Activated CD4-positive, alpha-beta T cell treated with anti-CD3 and anti-CD28 coated beads for 36 hours (primary cell): ENCODE results near the gene KRTDAP. TPM values are rescaled to one million over a fixed set of nuclear protein-coding genes. Genes with fewer than 3 reads are reported as not detected.
A peak's percentile ranks its signal among the peaks of the same experiment; 100 is the strongest.

ENCODE experiments used
- ATAC-seq: fragments of 200-7000 bp; cut with Tn5 transposase; one replicate; pipeline ENCODE4 v1.10.0; 2021; ENCODE audit warnings: mild to moderate bottlenecking, moderate library complexity
- CTCF ChIA-PET: fragments of 350-600 bp; sonication (Branson Sonifier 250); formaldehyde crosslinking; loops from one replicate; lab custom pipeline; 2021; ENCODE audit warnings: antibody characterized with exemption; lab: Charles Lee
- POLR2A ChIA-PET: fragments of 350-600 bp; sonication (Branson Sonifier 250); formaldehyde crosslinking; loops from one replicate; lab custom pipeline; 2021; ENCODE audit warnings: antibody characterized with exemption, inconsistent platforms; lab: Charles Lee
- DNase-seq: peaks from one replicate; pipeline ENCODE4 v3.0.0-alpha.2; 2020
- H3K27ac Mint-ChIP-seq: one replicate; pipeline ENCODE4 v1.8.0; 2021; ENCODE audit warnings: mixed read lengths
- H3K27me3 Mint-ChIP-seq: one replicate; pipeline ENCODE4 v1.8.0; 2021; ENCODE audit warnings: mixed read lengths
- H3K36me3 Mint-ChIP-seq: one replicate; pipeline ENCODE4 v1.8.0; 2021; ENCODE audit warnings: low read depth, mixed read lengths
- H3K4me1 Mint-ChIP-seq: one replicate; pipeline ENCODE4 v1.8.0; 2021; ENCODE audit warnings: mixed read lengths
- H3K4me3 Mint-ChIP-seq: one replicate; pipeline ENCODE4 v1.8.0; 2021; ENCODE audit warnings: mild to moderate bottlenecking, moderate library complexity, mixed read lengths
- H3K9me3 Mint-ChIP-seq: one replicate; pipeline ENCODE4 v1.8.0; 2021; ENCODE audit warnings: low read depth, mixed read lengths
- intact Hi-C, 2 experiments: fragments of 100-400 bp; cut with DNase I in 1 of 2; cut with micrococcal nuclease in 1 of 2; formaldehyde crosslinking; loops; one replicate each; pipeline versions ENCODE4 v1.14.2 to v1.15.1; 2022 to 2024; cut with DNase I, micrococcal nuclease
- total RNA-seq, 2 experiments: library from RNA; stranded (reverse); gene quantifications; one replicate each; pipeline ENCODE4 v1.2.3, GENCODE V29; 2021

The KRTDAP gene
- total RNA-seq, 2 experiments from 2014 or later, result not detected

DNA sequence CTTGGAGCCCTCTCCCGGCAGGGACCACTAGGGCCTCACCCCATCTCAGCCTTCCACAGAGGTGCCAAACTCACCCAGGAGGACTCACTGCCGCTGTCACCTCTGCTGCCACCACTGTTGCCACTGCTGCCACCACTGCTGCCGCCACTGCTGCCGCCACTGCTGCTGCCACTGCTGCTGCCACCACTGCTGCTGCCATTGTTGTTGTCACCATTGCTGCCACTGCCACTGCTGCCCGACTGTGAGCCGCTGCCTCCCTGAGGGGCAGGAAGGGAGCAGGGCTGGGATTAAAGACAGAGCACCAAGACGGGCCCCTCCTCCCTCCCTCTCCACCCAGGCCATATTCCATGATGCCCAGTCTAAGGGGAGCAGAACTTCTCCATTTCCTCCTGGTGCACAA, 21.1 kb upstream of the KRTDAP start:
- intact Hi-C loops, result loop anchor here in 1 of 2 experiments (2.0 kb wide), 1 partner anchor 33 kb away; the partner anchor contains the start of gene TMEM147
- POLR2A ChIA-PET, result no interaction called here
- Mint-ChIP-seq H3K27me3 (peaks cover 37% of the 10 kb centered on the region), H3K9me3 (no peaks in the 10 kb centered on the region), H3K36me3 (no peaks in the 10 kb centered on the region), H3K4me1 (peaks cover 15% of the 10 kb centered on the region), H3K4me3 (no peak overlapping the region), H3K27ac (no peak overlapping the region)
- DNase-seq, result no peak
- no peak for ATAC-seq
- CTCF ChIA-PET, result interaction anchor here (0.9 to 2.5 kb wide), 9 partner anchors 9 to 81 kb away, joined by 3 to 16 read pairs (median 6); no protein-coding TSS in a partner anchor

DNA sequence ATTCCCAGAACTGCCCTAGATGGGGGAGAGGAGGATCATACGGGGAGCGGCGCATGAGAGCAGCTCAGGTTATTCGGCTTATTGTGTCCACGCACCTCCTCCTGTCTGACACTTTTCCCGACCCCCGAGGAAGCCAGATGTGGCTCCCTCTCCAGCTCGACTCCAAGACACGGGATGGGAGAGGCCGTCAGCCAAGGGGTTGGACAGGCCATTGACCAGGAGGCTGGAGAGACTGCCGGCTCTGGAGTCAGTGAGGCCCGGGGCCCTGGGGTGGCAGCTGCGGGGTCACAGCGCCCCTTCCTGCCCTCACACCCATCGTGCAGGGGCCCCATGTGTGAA, 20.3 kb upstream of the KRTDAP start:
- intact Hi-C loops, result loop anchor here (1.0 to 2.0 kb wide), 2 partner anchors 34 to 82 kb away; partner anchors contain the start of gene TMEM147 (in 1 of the 2)
- POLR2A ChIA-PET, result no interaction called here
- no peak overlapping the region for H3K27ac Mint-ChIP-seq
- peaks cover 15% of the 10 kb centered on the region for H3K4me1 Mint-ChIP-seq
- peaks cover 39% of the 10 kb centered on the region for H3K27me3 Mint-ChIP-seq
- H3K9me3 Mint-ChIP-seq, result no peaks in the 10 kb centered on the region
- no peak for ATAC-seq
- CTCF ChIA-PET, result interaction anchor here (0.6 to 2.5 kb wide), 24 partner anchors 9 to 421 kb away, joined by 3 to 16 read pairs (median 4); partner anchors contain the start of genes FFAR1 and PMIS2
- H3K36me3 Mint-ChIP-seq, result no peaks in the 10 kb centered on the region
- peak overlapping the region; percentile 43 for H3K4me3 Mint-ChIP-seq
- DNase-seq, result no peak

GRCh38 chr19:35509861-35510625, 19.8 kb upstream of the KRTDAP start:
- peaks cover 15% of the 10 kb centered on the region for H3K4me1 Mint-ChIP-seq
- no peaks in the 10 kb centered on the region for H3K9me3 Mint-ChIP-seq
- H3K27me3 Mint-ChIP-seq, result peaks cover 43% of the 10 kb centered on the region
- H3K27ac Mint-ChIP-seq, result no peak overlapping the region
- intact Hi-C loops, result loop anchor here (1.0 to 2.0 kb wide), 2 partner anchors 35 to 82 kb away; partner anchors contain the start of gene TMEM147 (in 1 of the 2)
- ChIA-PET POLR2A (no interaction called here), CTCF (interaction anchor here (0.6 to 2.5 kb wide), 29 partner anchors 8 to 421 kb away, joined by 3 to 16 read pairs (median 4); partner anchors contain the start of genes FFAR1 and PMIS2)
- ATAC-seq (peak; percentile 79), DNase-seq (peak; percentile 87)
- H3K36me3 Mint-ChIP-seq, result no peaks in the 10 kb centered on the region
- peak overlapping the region; percentile 43 for H3K4me3 Mint-ChIP-seq

GRCh38 chr19:35509018-35509652, 18.9 kb upstream of the KRTDAP start:
- peaks cover 43% of the 10 kb centered on the region for H3K27me3 Mint-ChIP-seq
- POLR2A ChIA-PET, result no interaction called here

GRCh38 chr19:35508129-35508528, 17.9 kb upstream of the KRTDAP start:
- intact Hi-C loops, result no loop called here
- Mint-ChIP-seq H3K27me3 (peaks cover 40% of the 10 kb centered on the region), H3K36me3 (no peaks in the 10 kb centered on the region), H3K27ac (no peak overlapping the region), H3K4me1 (peaks cover 15% of the 10 kb centered on the region), H3K4me3 (no peak overlapping the region), H3K9me3 (no peaks in the 10 kb centered on the region)
- ATAC-seq, result no peak
- POLR2A ChIA-PET, result no interaction called here
- no peak for DNase-seq
- CTCF ChIA-PET, result interaction anchor here (0.6 to 1.9 kb wide), 7 partner anchors 10 to 323 kb away, joined by 3 to 12 read pairs (median 3); no protein-coding TSS in a partner anchor

More at GRCh38 chr19:35509018-35509652, 18.9 kb upstream of the KRTDAP start:
- intact Hi-C loops, result no loop called here
- no peak overlapping the region for H3K27ac Mint-ChIP-seq
- ATAC-seq (peak; percentile 65), DNase-seq (peak; percentile 63)
- no peaks in the 10 kb centered on the region for H3K36me3 Mint-ChIP-seq
- peak overlapping the region; percentile 43 for H3K4me3 Mint-ChIP-seq
- CTCF ChIA-PET, result interaction anchor here (0.6 to 2.5 kb wide), 18 partner anchors 10 to 287 kb away, joined by 3 to 16 read pairs (median 3); partner anchors contain the start of gene COX6B1
- peaks cover 15% of the 10 kb centered on the region for H3K4me1 Mint-ChIP-seq
- no peaks in the 10 kb centered on the region for H3K9me3 Mint-ChIP-seq

GRCh38 chr19:35507561-35507960, 17.3 kb upstream of the KRTDAP start:
- Mint-ChIP-seq H3K4me1 (peaks cover 15% of the 10 kb centered on the region), H3K4me3 (no peak overlapping the region), H3K27ac (no peak overlapping the region), H3K36me3 (no peaks in the 10 kb centered on the region), H3K27me3 (peaks cover 37% of the 10 kb centered on the region), H3K9me3 (no peaks in the 10 kb centered on the region)
- intact Hi-C loops, result no loop called here
- ATAC-seq (no peak), DNase-seq (no peak)
- CTCF ChIA-PET, result interaction anchor here (0.8 to 1.4 kb wide), 2 partner anchors 10 to 13 kb away, joined by 4 to 7 read pairs; no protein-coding TSS in a partner anchor
- POLR2A ChIA-PET, result no interaction called here

DNA sequence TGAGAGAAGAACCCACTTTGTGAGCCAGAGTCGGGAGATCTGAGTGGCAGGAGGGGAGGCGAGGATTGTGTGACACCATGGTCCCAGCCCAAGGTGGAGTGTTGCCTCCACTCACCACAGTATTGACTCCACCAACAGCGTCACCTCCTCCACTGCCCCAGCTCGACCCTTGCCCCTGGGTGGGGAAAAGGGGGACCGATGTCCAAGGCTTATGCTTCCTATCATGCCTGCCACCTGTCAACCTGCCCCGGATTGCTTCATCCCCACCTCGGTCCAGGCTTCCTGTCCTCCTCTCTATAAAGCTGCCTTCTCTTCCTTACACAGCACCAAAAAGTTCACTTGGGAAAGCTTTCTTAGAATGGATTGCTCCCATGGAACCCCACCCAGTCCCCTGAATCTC, 15.7 kb upstream of the KRTDAP start:
- intact Hi-C loops, result no loop called here
- H3K9me3 Mint-ChIP-seq, result no peaks in the 10 kb centered on the region
- H3K36me3 Mint-ChIP-seq, result no peaks in the 10 kb centered on the region
- H3K27ac Mint-ChIP-seq, result no peak overlapping the region
- H3K4me3 Mint-ChIP-seq, result no peak overlapping the region
- peaks cover 36% of the 10 kb centered on the region for H3K27me3 Mint-ChIP-seq
- peaks cover 15% of the 10 kb centered on the region for H3K4me1 Mint-ChIP-seq
- DNase-seq (no peak), ATAC-seq (no peak)
- POLR2A ChIA-PET, result no interaction called here
- CTCF ChIA-PET, result interaction anchor here (0.9 to 1.3 kb wide), 3 partner anchors 43 to 86 kb away, joined by 3 to 6 read pairs (median 3); no protein-coding TSS in a partner anchor

GRCh38 chr19:35502751-35503150, 12.5 kb upstream of the KRTDAP start:
- POLR2A ChIA-PET, result no interaction called here
- Mint-ChIP-seq H3K4me1 (no peaks in the 10 kb centered on the region), H3K27me3 (peaks cover 18% of the 10 kb centered on the region), H3K4me3 (no peak overlapping the region), H3K27ac (no peak overlapping the region), H3K9me3 (no peaks in the 10 kb centered on the region), H3K36me3 (no peaks in the 10 kb centered on the region)
- intact Hi-C loops, result no loop called here
- DNase-seq (no peak), ATAC-seq (no peak)
- CTCF ChIA-PET, result interaction anchor here (1.0 kb wide), 1 partner anchor 146 kb away, joined by 3 read pairs; no protein-coding TSS in a partner anchor

DNA sequence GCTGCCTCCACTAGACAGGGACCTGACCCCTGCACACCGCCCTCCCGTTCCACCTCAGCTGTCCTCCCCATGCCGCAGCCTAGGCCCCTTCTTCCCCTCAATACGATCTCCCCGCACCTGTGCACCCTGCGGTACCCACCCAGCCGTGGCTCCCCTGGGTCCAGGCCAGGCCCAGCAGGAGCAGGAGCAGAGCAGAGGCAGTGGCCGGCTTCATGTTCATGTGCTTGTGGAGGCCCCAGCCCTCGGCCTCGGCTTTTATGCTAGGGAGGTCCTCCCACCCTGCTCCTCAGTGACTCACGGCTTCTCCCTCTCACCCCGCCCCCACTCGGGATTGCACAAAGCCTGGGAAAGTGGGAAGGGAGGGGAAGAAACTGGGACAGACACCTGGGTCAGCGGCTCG, 11.4 kb upstream of the KRTDAP start:
- ChIA-PET POLR2A (no interaction called here), CTCF (interaction anchor here (1.1 kb wide), 1 partner anchor 9 kb away, joined by 4 read pairs; no protein-coding TSS in a partner anchor)
- ATAC-seq (no peak), DNase-seq (no peak)
- no peaks in the 10 kb centered on the region for H3K9me3 Mint-ChIP-seq
- no peaks in the 10 kb centered on the region for H3K36me3 Mint-ChIP-seq
- peaks cover 10% of the 10 kb centered on the region for H3K27me3 Mint-ChIP-seq
- H3K27ac Mint-ChIP-seq, result no peak overlapping the region
- H3K4me1 Mint-ChIP-seq, result no peaks in the 10 kb centered on the region
- no peak overlapping the region for H3K4me3 Mint-ChIP-seq
- intact Hi-C loops, result no loop called here

DNA sequence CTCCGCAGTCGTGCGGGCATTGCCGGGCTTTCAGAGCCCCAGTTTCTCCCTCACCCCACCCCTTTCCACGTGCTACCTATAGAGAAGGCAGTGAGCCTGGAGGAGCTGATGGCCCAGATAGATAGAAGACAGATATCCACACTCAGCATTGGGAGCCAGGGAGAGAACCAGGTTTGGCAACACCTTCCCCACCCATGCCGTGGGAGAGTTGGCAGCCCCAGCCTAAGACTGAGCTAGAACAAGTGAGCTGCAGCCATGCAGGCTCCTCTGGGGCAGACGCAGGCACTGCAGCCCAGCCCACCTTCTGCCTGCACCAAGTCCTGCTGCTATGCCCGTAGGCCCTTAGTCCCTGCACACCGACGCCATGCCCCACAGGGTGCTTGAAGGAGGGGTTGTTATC, 10.3 kb upstream of the KRTDAP start:
- Mint-ChIP-seq H3K9me3 (no peaks in the 10 kb centered on the region), H3K36me3 (no peaks in the 10 kb centered on the region), H3K27me3 (peaks cover 6% of the 10 kb centered on the region), H3K4me3 (no peak overlapping the region), H3K27ac (no peak overlapping the region), H3K4me1 (no peaks in the 10 kb centered on the region)
- intact Hi-C loops, result no loop called here
- ChIA-PET POLR2A (no interaction called here), CTCF (no interaction called here)
- ATAC-seq (no peak), DNase-seq (no peak)

GRCh38 chr19:35498984-35499527, 8.8 kb upstream of the KRTDAP start:
- Mint-ChIP-seq H3K9me3 (no peaks in the 10 kb centered on the region), H3K27me3 (peaks cover 3% of the 10 kb centered on the region), H3K36me3 (no peaks in the 10 kb centered on the region)

More at GRCh38 chr19:35498984-35499527, 8.8 kb upstream of the KRTDAP start:
- intact Hi-C loops, result no loop called here
- no peak for DNase-seq
- H3K4me1 Mint-ChIP-seq, result peaks cover 5% of the 10 kb centered on the region
- ChIA-PET POLR2A (no interaction called here), CTCF (interaction anchor here (0.6 kb wide), 1 partner anchor 11 kb away, joined by 3 read pairs; no protein-coding TSS in a partner anchor)
- no peak overlapping the region for H3K4me3 Mint-ChIP-seq
- H3K27ac Mint-ChIP-seq, result no peak overlapping the region
- ATAC-seq, result no peak
